GM12872 (cell line): Measurements from ENCODE around the gene CNMD.

Source experiments
- CTCF ChIP-seq: IDR thresholded peaks from 3 replicates; pipeline ENCODE4 v1.5.1; 2011; ENCODE audit warnings: low read depth, mild to moderate bottlenecking, low read length, moderate library complexity; ENCODE audit not compliant: insufficient read depth

CNMD gene

GRCh38 chr13:52707375-52707774 lies 32.2 kb downstream of the CNMD start:
- TF ChIP-seq CTCF: no peak

- TF ChIP-seq CTCF: no peak
These were observed 33.5 kb downstream of the CNMD start for GRCh38 chr13:52706081-52706480.

GRCh38 chr13:52703482-52703881 lies 36.1 kb downstream of the CNMD start:
- TF ChIP-seq CTCF: no peak

- no peak for TF ChIP-seq CTCF
These were observed 37.7 kb downstream of the CNMD start for GRCh38 chr13:52701728-52702465.

- TF ChIP-seq CTCF: no peak
These were observed 43.1 kb downstream of the CNMD start for GRCh38 chr13:52696566-52696965.

GRCh38 chr13:52695856-52696255 lies 43.8 kb downstream of the CNMD start:
- TF ChIP-seq CTCF: no peak

GRCh38 chr13:52686376-52686775 lies 53.2 kb downstream of the CNMD start:
- no peak for TF ChIP-seq CTCF

GRCh38 chr13:52677823-52678222 lies 61.8 kb downstream of the CNMD start:
- no peak for TF ChIP-seq CTCF
